ENCODE results near the gene SEC31B. TPM values are rescaled to one million over a fixed set of nuclear protein-coding genes. Genes with fewer than 3 reads are reported as not detected.

SEC31B gene
- total and polyA plus RNA-seq, 9 of the 15 experiments (the other 6 are each of a cell fraction or from before 2014, with no cell fraction given): 0.91 to 7.0 (median 2.4) TPM

DNA sequence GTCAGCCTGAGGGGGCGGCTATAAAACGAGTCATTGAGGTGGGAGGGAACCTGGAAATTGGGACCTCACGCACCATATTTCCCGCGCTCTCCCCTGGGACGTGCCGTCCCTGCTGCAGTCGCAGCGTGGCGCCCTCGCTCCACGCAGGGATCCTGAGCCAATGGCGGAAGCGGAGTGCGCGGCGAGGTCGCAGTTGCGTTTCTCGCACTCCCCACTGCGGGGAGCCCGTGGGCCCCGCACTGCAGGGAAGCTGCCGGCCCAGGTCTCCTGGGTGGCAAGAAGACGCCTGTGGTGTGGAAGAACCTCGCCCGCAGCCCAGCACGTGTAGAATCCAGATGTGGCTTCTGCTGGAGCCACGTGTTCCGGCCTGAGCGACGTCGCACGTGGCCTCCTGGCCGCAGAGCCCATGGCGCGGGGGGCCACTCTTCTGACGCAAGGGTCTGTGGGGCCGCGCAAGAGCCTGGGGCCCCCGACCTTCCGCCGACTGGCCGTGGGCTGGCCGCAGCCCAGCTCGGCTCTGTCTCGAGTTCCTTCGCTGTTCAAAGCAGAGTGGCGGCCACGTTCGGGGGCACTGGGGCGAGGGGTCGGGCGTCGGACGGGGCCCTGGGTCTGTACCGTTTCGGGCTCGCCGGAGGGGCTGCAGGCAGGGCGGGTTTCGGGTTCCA, 42.5 kb upstream of the SEC31B start:
- no peaks in the 10 kb centered on the region for H3K36me3 ChIP-seq (ENCODE audit: control insufficient read depth, insufficient read depth, low read length)
- H2AFZ ChIP-seq (ENCODE audit: low read depth, low read length): peak overlapping the region; percentile 61; the same call in 1 of the 2 replicates
- no peaks in the 10 kb centered on the region for H3K9me1 ChIP-seq (ENCODE audit: control insufficient read depth, insufficient read depth, low read length)
- FAIRE-seq (peak; percentile 49), ATAC-seq (peak; percentile 93), DNase-seq (ENCODE audit: extremely low read depth in 1 of 4, low spot score in 3 of 4) (peak; percentile 71 to 79 (median 72))
- peak overlapping the region in 1 of 2 experiments; percentile 37; a peak in 1 of 4 replicates for H3K9ac ChIP-seq (ENCODE audit: insufficient read depth in 1 of 2, low read depth in 2 of 2, low read length in 2 of 2)
- ChIA-PET CTCF (ENCODE audit: low intra/inter-chr PET ratio) (interaction anchor here (0.6 to 2.4 kb wide), 9 partner anchors 175 to 327 kb away, joined by 3 to 16 read pairs (median 4); partner anchors contain the start of gene PAX2), POLR2A (interaction anchor here (0.6 to 1.1 kb wide), 2 partner anchors 11 to 77 kb away, joined by 3 read pairs; no protein-coding TSS in a partner anchor)
- H3K4me2 ChIP-seq (ENCODE audit: insufficient read depth, low read length): no peak overlapping the region
- no peak overlapping the region for H3K4me3 ChIP-seq
- WGBS (ENCODE audit: insufficient coverage, low coverage, missing lambda C conversion rate): 62% methylated on average over 22 of the region's 62 CpGs
- no peaks in the 10 kb centered on the region for H3K9me3 ChIP-seq (replicated peaks; ENCODE audit: control insufficient read depth, insufficient read depth, low read depth, low read length)
- no peaks in the 10 kb centered on the region; the same call in 1 of the 2 replicates for H4K20me1 ChIP-seq (replicated peaks; ENCODE audit: control insufficient read depth, insufficient read depth, low read length)
- intact Hi-C loops (cut with micrococcal nuclease) (loop anchor here (2.0 to 5.0 kb wide), 3 partner anchors 165 to 317 kb away; no protein-coding TSS in a partner anchor), in situ Hi-C loops (cut with MboI) (loop anchor here (5.0 to 25.0 kb wide), 2 partner anchors 180 to 300 kb away; no protein-coding TSS in a partner anchor)
- peaks cover 0 to 10% of the 10 kb centered on the region in 2 experiments; a peak in 1 of 5 replicates for H3K27me3 ChIP-seq (ENCODE audit: control insufficient read depth in 2 of 2, insufficient read depth in 2 of 2, low read length in 2 of 2)
- BruUV-seq (replicated peaks): no TSS peak
- peaks cover 3 to 12% of the 10 kb centered on the region in 2 experiments; a peak in 2 of 5 replicates for H3K4me1 ChIP-seq (replicated peaks in 1 of 2; ENCODE audit: control insufficient read depth in 2 of 2, insufficient read depth in 2 of 2, low read length in 2 of 2)
- no peak overlapping the region for H3K27ac ChIP-seq (ENCODE audit: extremely low read depth, low read depth, low read length)
- H3K79me2 ChIP-seq (ENCODE audit: control insufficient read depth, insufficient read depth, low read length): no peaks in the 10 kb centered on the region
- TF ChIP-seq, protein P1, sequence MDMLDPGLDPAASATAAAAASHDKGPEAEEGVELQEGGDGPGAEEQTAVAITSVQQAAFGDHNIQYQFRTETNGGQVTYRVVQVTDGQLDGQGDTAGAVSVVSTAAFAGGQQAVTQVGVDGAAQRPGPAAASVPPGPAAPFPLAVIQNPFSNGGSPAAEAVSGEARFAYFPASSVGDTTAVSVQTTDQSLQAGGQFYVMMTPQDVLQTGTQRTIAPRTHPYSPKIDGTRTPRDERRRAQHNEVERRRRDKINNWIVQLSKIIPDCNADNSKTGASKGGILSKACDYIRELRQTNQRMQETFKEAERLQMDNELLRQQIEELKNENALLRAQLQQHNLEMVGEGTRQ (CRISPR knock-in tag; IDR thresholded peaks at IDR 0.05): no peak
- TF ChIP-seq ZNF280A (IDR thresholded peaks at IDR 0.05; ENCODE audit: low read depth, partially characterized antibody) (no peak), RCOR1 (IDR thresholded peaks at IDR 0.05; ENCODE audit: borderline replicate concordance in 1 of 2, low read depth in 2 of 2, low read length in 2 of 2) (0 out of 4 replicates have a peak, but pooled peaks of 1 of the 2 experiments have one; percentile 8), NFE2 (IDR thresholded peaks at IDR 0.05; ENCODE audit: low read depth) (no peak), BRF1 (IDR thresholded peaks at IDR 0.05; ENCODE audit: borderline replicate concordance, extremely low read depth, insufficient read length) (no peak), BRF2 (IDR thresholded peaks at IDR 0.05; ENCODE audit: borderline replicate concordance, insufficient read depth, insufficient read length) (no peak), ZEB2 (IDR thresholded peaks at IDR 0.05) (no peak), NFRKB (IDR thresholded peaks at IDR 0.05; ENCODE audit: low read depth) (no peak), TEAD4 (IDR thresholded peaks at IDR 0.05; ENCODE audit: low read length) (no peak), TEAD4 (CRISPR knock-in tag; IDR thresholded peaks at IDR 0.05; ENCODE audit: borderline replicate concordance) (no peak), HMG20A (CRISPR knock-in tag; conservative IDR thresholded peaks at IDR 0.05) (no peak), RAD21 (CRISPR knock-in tag; conservative IDR thresholded peaks at IDR 0.05 in 1 of 2, IDR thresholded peaks at IDR 0.05 in 1 of 2) (peak; percentile 62 to 77), ZFP36 (IDR thresholded peaks at IDR 0.05; ENCODE audit: low read depth, low read length, partially characterized antibody) (no peak), FUS (optimal IDR thresholded peaks at IDR 0.05; ENCODE audit: low read depth, low read length) (no peak)
- TF ChIP-seq, protein P2, sequence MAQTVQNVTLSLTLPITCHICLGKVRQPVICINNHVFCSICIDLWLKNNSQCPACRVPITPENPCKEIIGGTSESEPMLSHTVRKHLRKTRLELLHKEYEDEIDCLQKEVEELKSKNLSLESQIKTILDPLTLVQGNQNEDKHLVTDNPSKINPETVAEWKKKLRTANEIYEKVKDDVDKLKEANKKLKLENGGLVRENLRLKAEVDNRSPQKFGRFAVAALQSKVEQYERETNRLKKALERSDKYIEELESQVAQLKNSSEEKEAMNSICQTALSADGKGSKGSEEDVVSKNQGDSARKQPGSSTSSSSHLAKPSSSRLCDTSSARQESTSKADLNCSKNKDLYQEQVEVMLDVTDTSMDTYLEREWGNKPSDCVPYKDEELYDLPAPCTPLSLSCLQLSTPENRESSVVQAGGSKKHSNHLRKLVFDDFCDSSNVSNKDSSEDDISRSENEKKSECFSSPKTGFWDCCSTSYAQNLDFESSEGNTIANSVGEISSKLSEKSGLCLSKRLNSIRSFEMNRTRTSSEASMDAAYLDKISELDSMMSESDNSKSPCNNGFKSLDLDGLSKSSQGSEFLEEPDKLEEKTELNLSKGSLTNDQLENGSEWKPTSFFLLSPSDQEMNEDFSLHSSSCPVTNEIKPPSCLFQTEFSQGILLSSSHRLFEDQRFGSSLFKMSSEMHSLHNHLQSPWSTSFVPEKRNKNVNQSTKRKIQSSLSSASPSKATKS (CRISPR knock-in tag; IDR thresholded peaks at IDR 0.05): no peak
